SW 1271 (cell line): ENCODE measurements around the gene ALG2.

Source experiments
- DNase-seq, 2 experiments: peaks; one replicate each; lab custom pipeline; 2025; lab: John Stamatoyannopoulos, UW

ALG2 gene

DNA sequence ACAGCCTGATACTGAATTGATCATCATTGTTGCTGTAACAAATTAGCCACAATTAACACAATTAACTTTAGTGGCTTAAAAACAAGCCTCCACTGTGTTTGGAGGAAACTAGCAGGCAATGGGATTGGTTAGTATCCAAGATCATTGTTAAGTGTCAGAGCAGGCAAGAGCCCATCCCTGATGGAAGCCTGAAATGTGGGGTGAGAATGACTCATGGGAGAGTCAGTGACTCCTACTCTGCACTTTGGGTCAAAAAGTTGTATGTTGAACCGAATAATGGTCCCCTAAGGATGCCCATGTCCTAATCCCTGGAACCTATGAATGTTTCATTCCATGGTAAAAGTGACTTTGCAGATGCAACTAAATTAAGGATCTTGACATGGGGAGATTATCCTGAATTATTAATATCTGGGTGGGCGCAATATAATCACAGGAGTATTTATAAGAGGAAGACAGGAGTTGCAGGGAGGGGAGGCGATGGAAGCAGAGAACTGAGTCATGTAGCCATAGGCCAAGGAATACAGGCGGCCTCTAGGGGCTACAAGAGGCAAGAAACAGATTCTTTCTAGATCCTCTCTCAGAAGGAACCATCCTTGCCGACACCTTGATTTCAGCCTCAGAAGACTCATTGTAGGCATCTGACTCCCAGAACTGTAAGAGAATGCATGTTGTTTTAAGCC is 28.8 kb downstream of the ALG2 start:
- no peak for DNase-seq

DNA sequence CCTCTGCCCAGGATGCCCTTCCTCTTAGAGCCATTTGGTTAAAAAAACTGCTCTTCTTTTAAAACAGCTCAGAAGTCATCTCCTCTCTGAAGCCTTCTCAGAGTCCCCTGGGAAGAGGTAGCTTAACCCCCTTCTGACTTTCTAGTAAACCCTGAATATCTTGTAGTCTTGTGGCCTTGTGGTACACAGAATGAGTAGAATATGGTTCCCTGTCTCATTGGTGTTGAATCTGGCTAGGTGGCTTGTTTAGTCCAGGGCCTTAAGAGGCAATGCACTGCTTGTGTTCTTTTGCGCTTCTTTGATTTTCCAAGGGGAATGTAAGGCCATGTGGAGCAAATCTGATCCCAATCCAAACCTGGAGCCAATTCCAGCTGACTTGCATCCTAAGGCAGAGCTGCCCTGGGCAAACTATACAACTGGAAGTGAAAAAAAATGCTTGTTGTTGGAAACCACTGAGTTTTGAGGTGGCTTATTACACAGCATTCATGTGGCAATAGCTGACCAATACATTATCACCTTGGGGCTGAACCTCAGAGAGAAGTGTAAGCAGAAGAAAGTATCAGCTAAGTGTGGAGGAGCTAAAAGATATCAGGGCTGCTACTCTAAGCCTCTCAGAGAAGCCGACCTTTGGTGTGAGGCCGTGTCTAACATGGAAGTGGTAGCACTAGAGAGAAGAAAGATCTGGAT is 31.0 kb downstream of the ALG2 start:
- no peak for DNase-seq

DNA sequence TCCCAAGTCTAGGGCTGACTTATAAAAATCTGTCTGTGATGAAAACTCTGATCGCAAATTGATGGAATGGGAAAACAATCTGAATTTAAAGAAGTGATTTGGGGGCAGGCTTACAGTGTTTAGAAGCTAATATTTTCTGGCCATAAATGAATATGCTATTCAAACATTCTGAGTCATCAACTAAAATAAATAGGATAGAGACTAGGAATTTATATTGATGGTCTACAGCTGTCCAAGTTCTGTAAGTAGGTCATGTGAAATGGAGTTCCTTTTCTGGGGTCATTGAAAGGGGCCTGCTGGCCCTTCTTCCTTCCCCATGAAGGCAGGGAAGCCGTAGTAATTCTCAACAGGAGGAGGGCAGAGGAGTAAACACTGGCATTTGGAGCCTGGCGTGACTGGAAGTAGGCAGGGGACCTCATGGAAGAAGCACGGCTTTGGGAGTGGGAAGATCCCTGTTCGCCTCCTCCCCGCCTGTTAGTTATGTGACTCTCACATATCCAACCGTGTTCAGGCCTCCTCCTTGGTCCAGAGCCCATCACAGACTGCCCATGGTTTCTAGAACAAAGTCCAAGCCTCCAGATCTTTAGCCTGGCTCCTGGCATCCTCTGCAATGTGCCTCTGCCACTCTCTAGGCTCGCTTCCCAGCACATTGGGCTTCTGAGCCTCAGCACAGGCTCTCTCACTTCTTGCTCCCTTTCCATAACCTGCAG is 31.7 kb downstream of the ALG2 start:
- no peak for DNase-seq

DNA sequence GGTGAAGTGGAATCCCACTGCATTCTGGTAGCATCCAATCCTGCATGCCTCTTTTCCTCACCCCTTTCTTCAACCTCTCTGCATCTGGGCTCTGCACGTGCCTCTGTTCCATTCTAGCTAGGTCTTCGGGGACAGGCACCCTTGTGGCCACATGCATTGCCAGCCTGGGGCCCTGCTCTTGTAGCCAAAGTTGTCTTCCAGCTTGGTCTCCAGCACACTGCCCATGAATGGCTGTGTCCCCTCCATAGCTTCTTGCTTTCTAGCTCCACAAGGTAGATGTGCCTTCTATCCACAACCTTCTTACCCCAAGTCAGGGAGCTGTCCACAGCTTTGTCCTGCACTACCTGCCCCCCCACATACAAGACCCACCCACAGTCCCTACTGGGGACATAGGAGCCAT is 32.6 kb downstream of the ALG2 start:
- DNase-seq = no peak

DNA sequence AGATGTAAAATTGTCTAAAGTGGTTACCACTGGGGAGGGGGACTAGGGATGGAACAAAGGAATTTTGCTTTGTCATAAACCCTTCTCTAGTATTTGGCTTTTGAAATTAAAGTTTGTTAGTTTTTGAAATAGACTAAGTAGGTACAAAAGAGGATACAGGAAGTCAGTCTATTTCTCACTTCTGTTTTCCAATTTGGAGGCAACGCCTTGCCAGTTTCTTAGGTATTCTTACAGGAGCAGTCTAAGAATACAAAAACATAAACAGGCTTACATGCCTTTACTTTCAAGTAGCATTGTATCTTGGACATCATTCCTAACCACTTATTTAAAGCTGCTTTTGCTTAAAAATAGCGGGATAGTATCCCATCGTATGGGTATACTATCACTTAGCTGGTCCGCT is 34.4 kb downstream of the ALG2 start:
- DNase-seq = no peak

DNA sequence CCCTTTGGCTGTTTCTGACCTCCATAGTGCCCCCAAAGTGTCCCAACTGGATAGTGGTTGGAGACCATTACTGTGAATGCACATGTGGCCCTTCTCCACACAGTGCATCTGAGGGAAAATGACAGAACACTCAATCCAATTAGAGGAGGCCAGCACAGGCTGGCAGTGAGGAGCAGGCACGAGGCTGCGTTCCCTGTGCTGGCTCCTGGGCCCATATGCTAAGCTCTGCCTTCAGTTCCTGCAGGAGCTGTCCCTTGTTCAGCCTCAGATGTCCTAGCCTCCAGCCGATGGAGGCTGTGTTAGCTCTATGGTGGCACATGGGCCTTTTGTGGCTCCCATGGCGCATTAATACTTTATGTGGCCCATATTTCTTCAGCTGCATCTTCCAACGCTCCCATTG is 35.8 kb downstream of the ALG2 start:
- DNase-seq = no peak

DNA sequence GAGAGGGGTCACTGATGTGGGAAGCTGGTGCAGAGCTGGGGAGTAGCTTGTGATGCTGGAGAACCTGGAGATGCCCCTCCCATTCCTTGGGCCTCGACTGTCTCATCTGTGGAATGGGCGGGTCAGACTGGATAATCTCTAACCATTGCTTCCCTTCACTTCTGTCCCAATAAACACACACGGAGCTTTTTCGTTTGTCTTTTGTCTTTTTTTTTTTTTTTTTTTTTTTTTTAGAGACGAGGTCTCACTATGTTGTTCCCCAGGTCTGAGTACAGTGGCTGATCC is 36.5 kb downstream of the ALG2 start:
- no peak for DNase-seq

DNA sequence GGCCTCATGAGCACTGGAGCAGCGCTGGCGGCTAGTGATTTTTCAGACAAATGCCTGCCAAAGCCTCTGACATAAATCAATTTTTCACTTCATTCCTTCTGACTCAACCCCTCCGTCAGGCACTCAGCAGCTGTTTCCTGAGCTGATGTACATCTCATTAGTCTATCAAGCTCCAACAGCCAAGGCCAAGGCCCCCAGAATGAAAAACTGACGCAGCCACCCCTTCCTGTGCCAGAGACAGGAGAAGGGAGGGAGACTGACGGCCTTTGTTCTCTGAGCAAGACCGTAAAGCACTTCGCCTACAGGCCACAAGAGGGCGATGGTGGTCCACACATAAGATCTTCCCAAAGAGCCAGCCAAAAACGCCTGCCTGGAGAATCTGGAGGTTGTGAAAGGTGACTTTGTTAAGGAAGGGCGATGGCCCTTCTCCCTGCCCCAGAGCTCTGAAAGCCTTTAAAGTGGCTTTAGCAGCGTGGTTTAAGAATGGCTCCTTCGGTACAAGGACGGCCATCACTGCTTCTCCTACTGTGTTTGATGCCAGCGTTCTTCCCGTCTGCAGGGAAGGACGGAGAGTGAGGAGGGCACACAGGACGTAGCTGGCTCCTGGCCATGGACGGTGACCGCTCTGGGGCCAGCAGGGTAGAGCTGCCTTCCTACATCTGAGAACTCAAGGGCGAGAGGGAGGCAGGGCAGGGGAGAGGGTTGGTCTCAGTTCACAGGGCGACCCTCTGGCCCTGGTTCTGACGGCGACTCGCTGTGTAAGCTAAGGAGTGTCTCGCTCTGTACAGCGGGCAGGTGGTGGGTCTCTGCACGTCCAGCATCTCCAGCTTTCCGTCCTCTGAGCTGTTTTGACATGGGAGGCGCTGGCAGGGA is 37.0 kb downstream of the ALG2 start:
- peak; percentile 53 to 77 for DNase-seq

DNA sequence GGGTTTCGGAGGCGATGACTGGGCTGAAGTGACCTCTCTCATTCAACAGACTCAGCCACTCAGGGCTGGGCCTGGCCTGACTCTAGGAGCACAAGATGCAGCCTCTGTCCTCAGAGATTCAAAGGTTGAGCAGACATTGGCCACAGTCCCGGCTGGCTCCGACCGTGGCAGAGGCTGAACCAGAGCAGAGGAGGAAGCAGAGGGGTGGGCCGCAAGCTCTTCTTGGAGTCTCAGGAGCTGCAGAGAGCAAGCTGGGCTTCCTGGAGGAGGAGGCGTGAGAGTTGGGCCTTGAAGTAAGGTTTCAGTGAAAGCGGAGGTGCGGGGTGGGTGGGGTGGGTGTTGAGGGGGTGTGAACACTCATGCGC is 37.6 kb downstream of the ALG2 start:
- no peak for DNase-seq

DNA sequence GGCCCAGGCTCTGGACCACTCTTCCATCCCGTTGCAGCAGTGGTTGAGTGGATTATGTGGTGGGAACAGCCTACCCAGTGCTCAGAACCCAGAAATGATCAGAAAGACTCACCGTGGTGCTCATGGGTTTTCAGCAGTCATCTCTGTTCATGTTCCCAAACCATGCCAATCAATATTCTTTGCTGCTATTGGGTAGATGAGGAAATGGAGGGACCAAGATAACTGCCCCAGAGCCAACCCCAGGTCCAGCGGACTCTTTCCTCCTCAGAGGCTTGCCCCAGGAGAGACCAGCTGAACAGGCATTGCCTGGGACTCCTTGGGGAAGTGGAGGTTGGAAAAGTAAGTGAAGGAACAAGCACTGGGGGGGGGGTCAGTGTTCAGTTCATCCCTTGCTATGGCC is 38.1 kb downstream of the ALG2 start:
- DNase-seq = no peak

DNA sequence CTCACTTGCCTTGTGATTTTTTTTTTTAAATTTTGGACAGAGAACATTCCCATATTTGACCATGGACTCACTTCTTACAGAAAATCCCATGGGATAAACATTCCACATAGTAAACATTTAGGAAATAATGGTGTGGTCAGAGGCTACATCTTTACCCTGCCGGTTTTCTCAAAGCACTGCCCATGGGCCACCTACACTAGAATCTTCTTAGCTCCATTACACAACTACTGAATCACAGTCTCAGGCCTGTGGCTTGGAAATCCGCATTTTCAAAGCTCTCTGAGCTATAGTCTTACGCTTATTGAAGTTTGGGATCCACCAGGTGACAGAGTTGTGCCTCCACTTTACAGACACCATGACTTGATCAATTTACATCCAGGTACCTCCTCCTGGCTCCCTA is 39.4 kb downstream of the ALG2 start:
- no peak for DNase-seq

DNA sequence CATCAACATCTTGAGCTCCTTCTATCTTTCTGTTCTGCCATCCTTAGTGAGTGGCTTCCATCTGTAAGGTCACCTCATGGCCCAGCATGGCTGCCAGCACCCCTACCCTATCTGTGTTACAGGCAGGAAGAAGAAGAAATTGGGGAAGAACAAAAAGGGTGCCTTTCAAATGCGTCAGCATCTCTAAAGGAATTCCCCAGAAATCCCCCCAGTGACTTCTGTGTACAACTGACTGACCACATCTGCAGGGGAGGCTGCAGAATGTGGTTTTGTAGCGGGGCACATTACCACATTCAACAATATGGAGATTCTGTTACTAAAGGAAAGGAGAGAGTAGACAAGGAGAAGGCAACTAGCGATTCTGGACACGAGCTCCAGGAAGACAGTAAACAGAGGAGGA is 40.1 kb downstream of the ALG2 start:
- no peak for DNase-seq

DNA sequence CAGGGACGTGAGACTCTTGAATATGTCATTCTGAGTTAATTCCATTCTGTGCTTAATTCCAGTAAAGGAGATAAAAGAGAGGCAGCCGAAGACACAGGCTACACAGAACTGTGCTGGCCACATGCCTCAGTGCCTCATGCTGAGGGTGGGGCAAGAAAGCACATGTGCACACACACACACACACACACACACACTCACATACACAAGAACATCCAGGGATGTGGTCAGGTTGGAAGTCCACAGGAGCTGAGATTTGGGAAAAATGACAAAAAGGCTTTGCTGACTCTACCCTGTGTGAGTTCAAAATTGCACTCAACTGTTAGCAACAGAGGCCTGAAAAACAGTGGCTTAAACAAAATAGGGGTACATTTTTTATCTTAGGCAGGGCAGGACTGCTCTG is 40.5 kb downstream of the ALG2 start:
- DNase-seq = no peak

DNA sequence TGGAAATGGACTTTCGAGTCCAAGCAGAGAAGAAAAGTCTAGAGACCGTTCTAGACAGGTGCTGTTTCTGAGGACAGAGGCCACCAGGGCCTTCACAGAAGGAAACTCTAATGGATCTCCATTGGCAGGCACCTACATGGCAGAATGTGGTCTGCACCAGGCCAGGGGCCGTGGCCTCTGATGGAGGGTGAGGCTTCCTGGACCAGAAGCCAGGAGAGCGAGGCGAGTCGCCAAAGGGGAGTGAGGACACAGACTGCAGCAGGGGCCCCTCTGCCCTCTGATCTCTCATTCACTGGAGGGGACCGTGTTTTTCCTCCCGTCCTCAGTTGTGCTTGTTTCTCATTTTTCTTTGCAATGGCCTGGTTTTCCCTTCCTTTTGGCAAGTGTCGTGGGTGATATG is 41.1 kb downstream of the ALG2 start:
- DNase-seq = no peak

DNA sequence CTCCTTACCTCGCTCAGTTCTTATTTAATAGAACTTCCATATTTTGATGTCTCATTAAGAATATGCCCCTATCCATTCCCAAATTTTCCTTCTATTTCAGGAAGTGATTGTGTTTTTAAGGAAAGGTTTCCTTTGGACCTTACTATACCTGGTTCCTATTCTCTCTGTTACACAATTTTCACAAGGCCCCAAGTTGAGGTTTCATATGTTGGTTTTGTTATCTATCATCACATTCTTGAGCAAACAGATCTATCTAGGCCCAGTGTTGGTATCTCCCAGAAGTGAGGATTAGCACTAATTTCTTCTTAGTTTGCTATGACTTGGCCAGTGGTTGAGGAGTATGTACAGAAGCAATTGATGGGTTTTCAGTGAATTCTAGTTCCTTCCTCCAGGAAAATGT is 41.5 kb downstream of the ALG2 start:
- no peak for DNase-seq

DNA sequence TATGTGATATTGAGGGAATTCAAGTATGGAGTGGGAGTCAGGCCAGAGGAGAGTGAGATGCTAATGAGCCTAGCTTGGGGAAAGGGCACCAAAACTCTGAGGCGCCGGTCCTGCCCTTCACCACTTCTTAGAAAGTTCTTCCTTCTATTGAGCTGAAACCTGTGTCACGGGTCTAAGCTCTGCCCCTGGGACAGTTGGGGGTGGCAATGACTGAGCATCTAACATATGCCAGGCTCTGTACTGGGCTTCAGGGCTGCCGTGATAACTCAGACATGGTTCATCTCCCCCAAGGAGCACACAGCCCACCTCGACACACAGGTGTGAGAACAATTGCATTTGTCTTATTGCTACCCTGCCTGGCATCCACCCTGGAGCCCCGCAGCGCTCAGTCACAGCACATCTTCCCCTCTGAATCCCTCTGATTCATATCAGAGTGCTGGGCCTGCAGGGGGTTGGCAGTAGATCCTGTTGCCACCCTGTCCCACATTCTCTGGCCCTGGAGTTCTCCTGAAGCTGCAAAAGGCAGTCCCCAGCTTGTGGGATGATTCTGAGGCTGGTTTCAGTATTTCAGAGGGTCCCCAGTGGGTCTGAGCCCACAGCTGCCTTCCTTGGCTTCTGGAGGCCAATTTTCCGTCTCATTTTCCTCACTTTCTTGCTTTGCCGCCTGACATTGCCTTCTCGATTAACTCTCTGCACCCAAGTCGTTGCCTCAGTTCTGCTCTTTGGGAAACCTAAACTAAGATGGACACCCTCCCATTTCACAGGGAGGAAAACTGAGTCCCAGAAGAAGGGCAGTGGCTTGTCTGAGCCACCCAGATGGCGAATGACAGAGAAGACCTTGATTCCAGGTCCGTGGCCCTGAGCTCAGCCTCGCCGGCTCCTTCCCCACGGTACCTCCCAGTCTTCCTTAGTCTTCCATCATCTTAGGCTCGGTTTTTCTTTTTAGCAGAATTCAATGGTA is 42.5 kb downstream of the ALG2 start:
- no peak for DNase-seq

DNA sequence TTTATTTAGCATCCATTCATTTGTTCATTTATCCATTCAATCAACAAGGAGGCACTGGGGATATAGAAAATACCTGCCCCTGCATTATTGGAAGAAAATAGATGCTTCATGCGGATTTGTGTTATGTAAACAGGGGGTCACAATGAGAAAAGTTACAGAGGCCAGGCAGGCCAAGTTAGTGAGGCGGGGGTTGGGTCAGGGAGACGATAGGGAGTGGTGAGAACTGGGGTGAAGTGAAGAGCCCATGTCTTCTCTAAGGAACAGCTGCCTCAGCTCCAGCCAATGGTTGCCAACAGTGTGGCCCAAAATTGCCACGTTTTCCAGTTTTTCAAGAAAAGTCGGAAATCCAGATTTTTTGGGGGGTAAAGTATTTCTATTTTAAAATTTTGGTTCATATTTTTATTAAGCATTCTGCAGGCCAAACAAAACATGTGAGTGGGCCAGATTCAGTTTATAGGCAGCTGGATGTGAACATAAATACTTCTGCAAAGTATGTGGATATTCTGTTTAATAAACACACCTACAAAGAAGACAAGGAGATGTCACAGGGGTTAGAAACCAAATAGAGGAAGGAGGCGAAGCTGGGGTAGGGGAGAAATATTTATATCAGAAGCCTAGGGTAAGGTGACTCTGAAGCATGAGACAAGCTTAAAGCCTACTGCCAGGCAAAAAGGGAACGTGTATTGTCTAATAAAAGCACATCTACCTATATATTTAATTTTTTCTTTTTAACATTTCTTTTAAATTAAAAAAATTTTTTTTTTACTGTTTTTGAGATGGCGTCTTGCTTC is 44.0 kb downstream of the ALG2 start:
- no peak for DNase-seq

DNA sequence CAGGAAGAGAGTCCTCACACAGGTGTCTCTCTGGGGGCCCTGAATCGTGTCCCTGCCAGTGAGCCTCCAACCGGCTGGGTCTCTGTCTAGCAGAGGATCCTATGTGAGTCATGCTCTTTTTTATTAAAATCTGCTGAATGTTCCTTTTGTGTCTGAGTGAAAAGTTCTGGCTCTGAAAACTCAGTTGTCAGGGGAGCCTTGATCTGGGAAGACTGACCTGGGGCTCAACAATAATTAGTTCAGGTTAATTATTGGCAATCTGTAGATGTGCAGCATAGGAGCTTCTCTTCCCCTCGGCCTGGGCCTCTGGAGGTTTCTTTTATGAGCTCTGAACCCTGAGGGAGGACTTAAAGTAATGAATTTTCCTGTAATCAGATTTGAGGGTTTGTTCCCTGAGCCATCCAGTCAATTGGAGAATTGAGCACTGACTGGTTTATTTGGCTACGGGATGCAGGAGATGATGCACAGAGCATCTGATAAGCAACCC is 45.2 kb downstream of the ALG2 start:
- DNase-seq = no peak

DNA sequence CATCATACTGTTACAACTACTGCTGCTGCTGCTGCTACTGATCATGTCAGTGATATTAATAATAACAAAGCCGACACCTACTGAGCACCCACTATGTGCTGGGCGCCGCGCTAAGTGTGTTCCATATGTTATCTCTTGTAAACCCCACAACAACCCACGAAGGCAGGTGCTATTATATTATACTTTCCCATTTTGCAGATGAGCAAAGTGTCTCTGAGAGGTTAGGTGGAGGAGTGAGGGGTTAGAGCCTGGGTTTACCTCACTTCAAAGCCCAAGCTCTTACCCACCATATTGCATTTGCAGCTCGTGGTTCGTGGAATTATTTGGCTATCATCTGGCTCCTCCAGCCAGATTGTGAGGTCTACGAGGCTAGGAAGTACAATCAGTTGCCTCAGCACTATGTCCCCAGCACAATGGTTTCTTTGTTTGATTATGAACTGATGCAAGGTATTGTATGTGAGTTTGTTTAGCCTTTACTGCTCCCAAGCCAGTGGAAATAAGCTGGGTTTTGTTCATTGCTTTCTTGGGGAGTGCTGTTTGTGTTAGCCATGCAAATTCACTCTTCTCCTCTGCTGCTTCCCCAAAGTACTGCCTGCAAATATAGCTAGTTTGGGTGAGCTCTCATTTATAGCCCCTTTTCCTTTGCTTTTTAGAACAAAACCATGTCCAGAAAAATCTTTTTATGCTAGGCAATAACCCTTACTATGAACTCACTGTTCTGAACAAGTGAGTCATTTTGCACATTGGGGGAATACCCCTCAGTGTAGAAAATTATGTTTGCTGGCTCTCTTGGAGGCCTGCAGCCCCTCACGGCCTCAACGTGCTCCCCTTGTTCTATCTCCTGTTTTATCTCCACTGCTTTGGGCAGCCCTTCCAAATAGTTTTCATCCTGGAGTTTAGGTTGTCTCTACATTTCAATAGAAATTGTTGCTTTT is 47.9 kb downstream of the ALG2 start:
- no peak for DNase-seq
